HG03025 (cell line): ENCODE results near the gene SOWAHA.

Experiments
- ATAC-seq: cut with Tn5 transposase; IDR thresholded peaks from one replicate; pipeline ENCODE4 v1.9.1; 2021; ENCODE audit warnings: mild to moderate bottlenecking, moderate library complexity; ENCODE audit not compliant: unreplicated experiment, low FRiP score

The SOWAHA gene

GRCh38 chr5:132825033-132825833, 12.1 kb downstream of the SOWAHA start:
- ATAC-seq, result no peak

- no peak for ATAC-seq
Observed at GRCh38 chr5:132825834-132826391, 12.8 kb downstream of the SOWAHA start.

GRCh38 chr5:132826424-132827082, 13.5 kb downstream of the SOWAHA start:
- no peak for ATAC-seq

GRCh38 chr5:132827943-132828673, 15.0 kb downstream of the SOWAHA start:
- ATAC-seq, result no peak

- ATAC-seq, result no peak
Observed at GRCh38 chr5:132828846-132829494, 15.9 kb downstream of the SOWAHA start.

- peak; percentile 62 for ATAC-seq
Observed at GRCh38 chr5:132829742-132830435, 16.8 kb downstream of the SOWAHA start.

GRCh38 chr5:132830436-132831094, 17.5 kb downstream of the SOWAHA start, which contains the start of gene SHROOM1:
TSS of gene SHROOM1 (minus strand) at chr5:132830647. CDS start at chr5:132826140, 4,507 bp downstream.
- ATAC-seq, result peak; percentile 65

- ATAC-seq, result no peak
Observed at GRCh38 chr5:132831095-132831860, 18.2 kb downstream of the SOWAHA start.

GRCh38 chr5:132832612-132833011, 19.5 kb downstream of the SOWAHA start:
- no peak for ATAC-seq

GRCh38 chr5:132834057-132834456, 21.0 kb downstream of the SOWAHA start:
- ATAC-seq, result no peak

- ATAC-seq, result no peak
Observed at GRCh38 chr5:132836852-132837251, 23.8 kb downstream of the SOWAHA start.

GRCh38 chr5:132837868-132838267, 24.8 kb downstream of the SOWAHA start:
- no peak for ATAC-seq

- no peak for ATAC-seq
Observed at GRCh38 chr5:132838516-132839282, 25.6 kb downstream of the SOWAHA start.

- ATAC-seq, result no peak
Observed at GRCh38 chr5:132839426-132840301, 26.6 kb downstream of the SOWAHA start.

GRCh38 chr5:132840313-132840712, 27.2 kb downstream of the SOWAHA start:
- ATAC-seq, result no peak

- no peak for ATAC-seq
Observed at GRCh38 chr5:132840896-132841295, 27.8 kb downstream of the SOWAHA start.

GRCh38 chr5:132841305-132841704, 28.2 kb downstream of the SOWAHA start:
- ATAC-seq, result no peak
